Fibroblast of villous mesenchyme (primary cell): Measurements from ENCODE around the gene NR2F1-AS1. TPM values are rescaled to one million over a fixed set of nuclear protein-coding genes. Genes with fewer than 3 reads are reported as not detected.
"Not testable (repeated sequence)": the region's sequence is repeated elsewhere in the genome, so short reads cannot be mapped to it uniquely, and the experiment has no call there.

Source experiments
- DNase-seq: peaks from one replicate; pipeline ENCODE4 v3.0.0-alpha.2; 2010; ENCODE audit warnings: low read depth
- H3K4me3 ChIP-seq: 2 replicates; pipeline ENCODE4 v1.5.1; 2011; ENCODE audit warnings: low read depth, mild to moderate bottlenecking, low read length
- total RNA-seq: library from RNA; depleted of rRNA; stranded (reverse); fragments of >200 nt; gene quantifications from 2 replicates; pipeline ENCODE4 v1.2.3, GENCODE V29; 2012
- TF ChIP-seq, protein P1 (sequence below): IDR thresholded peaks from 2 replicates; pipeline ENCODE4 v1.5.1; 2012; ENCODE audit warnings: low read depth, mild to moderate bottlenecking, low read length; ENCODE audit not compliant: insufficient read depth

NR2F1-AS1 gene
- total RNA-seq, 1 donor: 27.6 TPM

DNA sequence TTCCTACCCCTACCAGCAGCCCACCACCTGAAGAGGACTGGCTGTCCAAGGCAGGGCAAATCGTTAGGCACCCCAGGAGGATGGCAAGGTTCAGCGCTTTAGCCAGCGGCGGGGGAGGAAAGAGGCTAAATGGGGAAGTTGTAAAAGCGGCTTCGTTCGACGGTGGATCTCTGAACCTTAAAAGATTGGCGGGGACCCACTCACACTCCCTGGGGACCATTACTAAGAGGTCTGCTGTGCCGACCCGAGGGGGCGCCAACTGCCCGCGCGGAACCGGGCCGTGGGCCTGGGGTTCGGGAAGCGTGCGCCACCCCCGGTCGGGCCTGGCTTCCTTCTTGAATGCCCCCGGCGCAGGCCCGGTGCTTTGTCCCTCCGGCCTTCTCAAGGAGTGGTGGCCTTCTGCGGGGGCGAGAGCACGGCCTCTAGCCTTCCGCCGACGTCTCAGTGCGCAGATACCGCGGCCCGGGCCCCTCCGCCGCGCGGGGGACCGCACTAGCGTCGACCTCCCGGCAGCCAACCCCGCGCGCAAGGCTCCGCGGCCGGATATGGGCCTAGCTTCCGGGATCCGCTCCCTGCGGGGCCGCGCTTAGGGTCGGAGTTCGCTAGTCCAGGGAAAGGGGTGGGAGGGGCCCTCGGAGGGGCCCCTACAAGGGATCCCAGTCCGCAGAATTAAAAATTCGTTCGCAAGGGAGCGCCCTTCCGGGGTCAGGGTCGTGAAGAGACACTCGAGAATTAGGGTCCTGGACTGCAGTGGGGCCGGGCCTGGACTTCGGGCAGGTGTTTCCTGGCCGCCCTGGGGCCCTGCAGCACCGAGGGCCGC, 10.5 kb downstream of the NR2F1-AS1 start:
- no peak overlapping the region for H3K4me3 ChIP-seq
- TF ChIP-seq, protein P1, sequence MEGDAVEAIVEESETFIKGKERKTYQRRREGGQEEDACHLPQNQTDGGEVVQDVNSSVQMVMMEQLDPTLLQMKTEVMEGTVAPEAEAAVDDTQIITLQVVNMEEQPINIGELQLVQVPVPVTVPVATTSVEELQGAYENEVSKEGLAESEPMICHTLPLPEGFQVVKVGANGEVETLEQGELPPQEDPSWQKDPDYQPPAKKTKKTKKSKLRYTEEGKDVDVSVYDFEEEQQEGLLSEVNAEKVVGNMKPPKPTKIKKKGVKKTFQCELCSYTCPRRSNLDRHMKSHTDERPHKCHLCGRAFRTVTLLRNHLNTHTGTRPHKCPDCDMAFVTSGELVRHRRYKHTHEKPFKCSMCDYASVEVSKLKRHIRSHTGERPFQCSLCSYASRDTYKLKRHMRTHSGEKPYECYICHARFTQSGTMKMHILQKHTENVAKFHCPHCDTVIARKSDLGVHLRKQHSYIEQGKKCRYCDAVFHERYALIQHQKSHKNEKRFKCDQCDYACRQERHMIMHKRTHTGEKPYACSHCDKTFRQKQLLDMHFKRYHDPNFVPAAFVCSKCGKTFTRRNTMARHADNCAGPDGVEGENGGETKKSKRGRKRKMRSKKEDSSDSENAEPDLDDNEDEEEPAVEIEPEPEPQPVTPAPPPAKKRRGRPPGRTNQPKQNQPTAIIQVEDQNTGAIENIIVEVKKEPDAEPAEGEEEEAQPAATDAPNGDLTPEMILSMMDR: no peak
- DNase-seq: no peak

DNA sequence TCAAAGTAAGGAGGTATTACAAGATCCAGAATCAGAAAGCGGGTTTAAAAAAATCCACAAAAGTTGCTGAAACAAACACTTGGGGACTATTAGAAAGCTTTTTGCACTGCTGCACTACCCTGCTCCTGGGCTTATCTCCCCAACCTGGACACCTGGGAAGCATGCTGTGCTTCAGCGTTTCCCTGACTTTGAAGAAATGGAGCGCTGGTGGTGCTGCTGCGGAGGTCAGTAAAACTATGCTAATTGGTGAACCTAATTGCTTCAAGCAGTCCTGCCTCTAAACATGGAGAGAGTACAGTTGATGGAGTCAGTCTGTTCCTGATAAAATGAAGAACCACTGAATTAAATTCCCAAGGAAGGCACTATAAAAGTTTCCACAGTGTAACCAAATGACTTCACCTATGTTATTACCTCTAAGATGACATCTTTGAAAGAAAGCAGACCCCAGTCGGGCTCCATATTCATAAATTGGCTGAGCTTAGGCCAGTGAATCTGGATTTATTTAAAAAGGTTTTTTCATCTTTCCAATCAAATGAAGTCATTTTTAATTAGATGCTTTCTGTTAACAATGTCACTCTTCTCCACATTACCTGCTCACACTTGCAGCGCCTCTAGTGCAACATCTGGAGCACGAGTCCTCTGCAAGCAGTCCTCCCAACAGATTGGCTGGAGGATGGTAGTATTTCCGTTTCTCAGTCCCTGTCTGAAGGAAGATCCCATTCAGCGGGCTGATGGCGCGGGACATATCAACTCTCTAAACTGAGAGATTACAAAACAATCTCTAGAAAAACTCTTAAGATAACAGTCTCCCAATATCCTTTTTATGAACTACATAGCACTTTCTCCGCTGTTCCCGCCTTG, 11.5 kb downstream of the NR2F1-AS1 start:
- no peak overlapping the region for H3K4me3 ChIP-seq
- no peak for DNase-seq
- TF ChIP-seq, protein P1: no peak

DNA sequence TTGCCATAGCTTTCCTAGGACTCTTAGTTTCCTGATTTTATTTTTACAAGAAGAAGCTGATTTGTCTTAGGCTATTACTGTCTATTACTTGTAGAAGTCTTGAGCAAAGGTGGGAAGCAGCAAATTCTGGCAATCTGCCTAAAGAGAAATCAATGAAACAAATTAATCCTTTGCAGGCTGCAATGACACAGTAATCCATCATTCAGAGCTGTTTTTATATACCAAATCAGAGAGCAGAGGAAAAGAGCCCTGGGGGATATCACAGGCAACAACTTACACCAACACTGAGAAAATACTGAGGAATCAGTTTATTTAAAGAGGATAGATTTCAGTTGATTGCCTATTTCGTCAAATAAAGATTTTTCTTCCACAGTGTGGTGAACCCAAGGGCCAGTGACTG, 13.6 kb downstream of the NR2F1-AS1 start:
- no peak for DNase-seq
- H3K4me3 ChIP-seq: no peak overlapping the region
- TF ChIP-seq, protein P1: no peak

DNA sequence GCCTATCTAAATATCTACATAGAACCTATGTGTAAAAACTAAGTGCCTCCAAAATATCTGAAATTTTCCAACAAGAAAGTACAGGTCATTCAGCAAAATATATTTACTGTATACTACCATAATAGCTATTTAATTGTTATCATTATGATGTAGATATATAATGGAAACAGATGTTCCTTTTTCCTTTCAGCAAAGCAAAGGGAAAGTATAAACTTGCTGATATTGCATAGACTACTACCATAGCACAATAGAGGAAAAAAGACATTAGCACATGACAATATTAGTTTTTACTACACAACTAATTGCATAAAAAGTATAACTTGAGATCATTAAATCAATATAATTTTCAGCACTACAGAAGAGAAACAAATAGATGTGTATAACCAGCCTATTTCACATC, 14.9 kb downstream of the NR2F1-AS1 start:
- TF ChIP-seq, protein P1: no peak
- H3K4me3 ChIP-seq: no peak overlapping the region
- DNase-seq: no peak

DNA sequence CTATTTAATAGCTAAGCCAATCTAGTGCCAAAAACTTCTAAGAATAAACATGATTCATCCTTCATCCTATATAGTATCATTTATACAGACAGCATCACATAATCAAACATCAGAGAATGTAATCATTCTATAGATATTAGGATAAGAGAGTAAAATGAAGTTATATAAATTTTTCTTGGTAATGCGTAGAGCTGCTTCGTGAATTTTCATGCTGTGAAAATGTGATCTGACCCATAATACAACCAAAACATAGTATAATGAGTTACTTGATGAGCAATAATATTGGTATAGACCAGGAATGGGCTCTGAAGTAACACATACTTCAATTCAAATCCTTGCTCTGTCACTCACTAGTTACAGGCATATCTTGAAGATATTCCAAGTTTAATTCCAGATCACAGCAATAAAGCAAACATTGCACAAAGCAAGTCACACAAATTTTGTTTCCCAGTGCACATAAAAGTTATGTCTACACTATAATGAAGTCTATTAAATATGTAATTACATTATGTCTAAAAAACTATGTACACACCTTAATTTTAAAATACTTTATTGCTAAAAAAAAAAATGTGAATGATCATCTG, 23.9 kb downstream of the NR2F1-AS1 start:
- no peak overlapping the region for H3K4me3 ChIP-seq
- TF ChIP-seq, protein P1: no peak
- DNase-seq: no peak

DNA sequence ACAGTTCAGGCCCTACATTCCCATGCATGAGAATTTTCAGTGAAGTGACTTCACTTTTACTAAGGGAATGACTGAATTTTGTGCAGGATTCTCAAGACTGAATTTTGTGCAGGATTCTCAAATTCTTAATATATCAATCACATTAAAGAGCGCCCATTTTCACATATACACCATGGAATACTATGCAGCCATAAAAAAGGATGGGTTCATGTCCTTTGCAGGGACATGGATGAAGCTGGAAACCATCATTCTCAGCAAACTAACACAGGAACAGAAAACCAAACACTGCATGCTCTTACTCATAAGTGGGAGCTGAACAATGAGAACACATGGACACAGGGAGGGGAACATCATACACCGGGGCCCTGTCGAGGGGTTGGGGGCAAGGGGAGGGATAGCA, 31.4 kb downstream of the NR2F1-AS1 start:
- not testable (repeated sequence) for DNase-seq, H3K4me3 ChIP-seq

DNA sequence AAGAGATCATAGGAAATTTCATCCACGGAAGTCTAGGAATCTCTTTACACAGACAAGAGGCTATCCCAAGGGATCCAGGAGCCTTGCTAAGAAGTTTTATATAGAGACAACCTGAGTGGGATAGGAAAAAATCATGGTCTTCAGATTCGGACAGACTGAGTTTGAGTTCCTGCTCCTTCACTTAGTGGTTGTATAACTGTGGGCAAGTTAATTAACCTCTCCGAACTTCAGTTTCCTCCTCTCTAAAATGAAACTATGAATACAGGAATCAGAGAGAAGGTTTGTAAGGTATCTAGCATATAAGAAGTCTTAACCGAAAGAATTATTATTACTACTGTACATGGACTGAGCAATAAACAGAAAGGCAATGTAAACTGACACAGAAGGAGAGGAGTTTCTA, 35.1 kb downstream of the NR2F1-AS1 start:
- no peak for DNase-seq
- TF ChIP-seq, protein P1: no peak
- H3K4me3 ChIP-seq: no peak overlapping the region
